SIG-M5 treated with dmso at 0.1 percent for 504 hours (cell line): Measurements from ENCODE around the gene MAP2K5.

Source experiments
- DNase-seq: peaks from one replicate; lab custom pipeline; 2025; ENCODE audit not compliant: unreplicated experiment; lab: John Stamatoyannopoulos, UW

The MAP2K5 gene

DNA sequence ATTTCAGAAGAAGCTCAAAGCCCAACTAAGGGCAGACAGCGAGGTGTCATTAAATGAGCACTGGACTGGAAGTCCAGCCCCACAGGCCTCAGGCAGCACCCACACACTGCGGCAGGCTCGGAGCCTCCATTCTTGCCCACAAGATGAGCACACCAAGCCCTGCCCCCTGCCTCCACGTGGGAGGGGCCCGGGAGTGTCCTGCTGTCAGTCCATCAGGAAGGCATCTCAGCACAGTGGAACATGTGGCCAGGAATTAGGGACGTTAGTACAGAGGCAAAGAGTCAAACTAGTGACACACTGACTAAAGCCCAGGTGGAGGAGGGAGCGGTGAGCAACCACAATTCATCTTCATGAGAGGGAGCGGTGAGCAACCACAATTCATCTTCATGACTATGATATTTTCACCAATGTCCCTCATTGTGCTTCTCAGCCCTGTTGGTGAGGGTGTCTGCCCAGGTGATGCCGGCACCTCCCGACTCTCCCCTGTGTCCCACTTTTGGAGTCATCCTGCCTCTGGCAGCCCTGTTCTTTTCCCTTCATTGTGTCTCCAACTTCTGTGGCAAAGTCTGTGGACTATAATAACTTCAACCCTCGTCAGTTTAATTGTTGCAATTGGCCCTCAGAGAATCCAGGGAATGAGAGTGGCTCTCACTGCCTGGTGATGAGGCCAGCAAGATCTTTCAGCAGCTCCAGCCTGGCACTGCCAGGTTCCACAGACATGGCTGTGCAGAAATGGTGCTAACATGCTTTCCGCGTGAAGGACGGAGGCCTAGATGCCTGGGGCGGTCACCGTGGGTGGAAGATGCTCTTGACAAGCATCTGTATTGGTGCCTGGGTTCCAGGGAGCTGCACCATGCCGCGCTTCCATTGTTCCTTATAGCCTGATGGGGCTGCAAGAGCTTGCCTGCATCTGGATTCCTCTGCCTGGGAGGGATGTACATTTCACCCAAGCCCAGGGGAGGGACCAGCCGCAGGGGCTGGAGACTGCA is 259.7 kb downstream of the MAP2K5 start:
- DNase-seq = no peak

DNA sequence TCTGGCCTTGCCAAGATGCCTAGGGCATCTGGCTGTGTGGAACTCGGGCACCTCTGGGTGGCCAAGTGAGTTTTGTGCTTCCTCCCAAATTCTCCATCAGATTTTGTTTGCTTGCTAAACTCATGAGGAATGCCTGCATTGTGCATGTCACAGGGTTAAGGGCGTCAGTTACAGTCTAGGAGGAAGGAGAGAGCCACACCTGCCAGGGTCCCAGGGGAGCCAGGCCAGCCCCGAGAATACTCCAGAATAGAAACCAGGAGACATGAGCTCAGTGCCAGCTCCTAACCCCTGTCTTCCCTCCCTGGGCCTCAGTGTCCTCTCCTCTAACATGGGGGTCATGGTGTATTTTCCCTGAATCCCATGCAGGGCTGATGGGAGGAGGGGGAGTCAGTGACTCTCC is 260.8 kb downstream of the MAP2K5 start:
- no peak for DNase-seq

DNA sequence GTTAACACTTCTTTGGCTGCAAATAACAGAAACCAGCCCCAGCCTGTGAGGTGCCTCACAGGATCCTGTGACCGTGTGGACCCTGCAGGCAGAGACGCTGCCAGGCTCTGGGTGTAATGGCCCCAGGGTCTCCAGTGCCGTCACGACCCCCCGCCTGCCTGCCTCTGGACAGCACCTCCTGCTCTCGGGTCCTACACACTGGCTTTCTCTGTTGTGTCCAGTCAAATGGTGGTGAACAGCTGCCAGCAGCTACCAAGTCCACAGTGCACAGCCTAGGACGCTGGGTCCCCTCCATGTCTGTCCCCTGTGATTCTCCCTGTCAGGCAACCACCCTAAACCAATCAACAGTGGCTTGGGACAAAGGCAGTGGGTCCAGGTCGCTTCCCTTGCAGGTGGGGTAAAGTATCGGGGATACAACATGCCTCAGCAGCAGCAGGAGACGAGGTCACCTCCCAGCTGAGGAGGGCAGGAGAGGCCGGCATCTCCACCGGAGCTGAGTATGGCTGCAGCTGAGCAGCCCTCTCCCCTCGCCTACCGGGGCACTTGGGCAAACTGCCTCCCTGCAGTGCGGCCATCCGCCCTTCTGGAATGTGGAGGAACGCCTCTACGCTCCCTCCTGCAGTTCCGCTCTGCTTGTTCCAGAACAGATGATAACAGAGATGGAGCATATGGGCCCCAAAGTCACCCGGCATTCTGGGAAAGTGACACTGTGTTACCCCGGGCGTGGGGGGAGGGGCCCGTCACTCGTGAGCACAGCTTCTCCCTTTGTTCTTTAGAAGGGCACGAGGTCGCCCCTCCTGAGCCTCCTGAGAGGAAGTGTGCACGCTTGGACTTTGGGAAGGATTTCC is 261.7 kb downstream of the MAP2K5 start:
- no peak for DNase-seq

DNA sequence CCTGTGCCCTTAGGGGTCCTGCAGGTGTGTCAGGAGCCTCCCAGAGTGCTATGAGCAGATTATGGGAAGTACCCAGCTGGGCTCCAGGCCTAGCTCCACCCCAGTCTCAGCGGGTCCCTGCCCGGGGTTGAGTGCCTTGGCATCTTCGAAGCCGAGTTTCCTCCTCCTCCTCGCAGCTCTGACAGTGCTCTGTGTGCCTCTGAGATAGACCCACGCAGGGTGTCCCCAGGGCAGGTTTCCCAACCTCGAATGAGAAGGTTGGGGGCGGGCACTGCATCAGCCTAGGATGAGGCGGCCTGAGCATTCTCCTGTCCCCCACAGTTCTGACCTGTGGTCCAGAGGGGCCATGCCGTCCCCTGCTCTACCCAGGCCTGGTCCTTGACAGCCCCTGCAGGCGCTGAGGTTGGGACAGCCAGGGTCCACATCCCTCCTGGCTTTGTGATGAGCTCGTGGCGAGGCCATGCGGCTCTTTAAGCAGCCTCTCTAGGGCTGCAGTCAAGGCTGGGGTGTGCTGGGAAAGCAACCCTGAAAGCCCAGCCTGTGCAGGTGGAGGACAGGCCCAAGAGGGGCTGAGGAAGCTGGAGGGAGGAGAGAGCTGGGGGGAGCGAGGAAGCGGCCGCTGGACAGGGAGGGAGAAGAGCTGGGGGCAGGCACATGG is 262.6 kb downstream of the MAP2K5 start:
- no peak for DNase-seq

DNA sequence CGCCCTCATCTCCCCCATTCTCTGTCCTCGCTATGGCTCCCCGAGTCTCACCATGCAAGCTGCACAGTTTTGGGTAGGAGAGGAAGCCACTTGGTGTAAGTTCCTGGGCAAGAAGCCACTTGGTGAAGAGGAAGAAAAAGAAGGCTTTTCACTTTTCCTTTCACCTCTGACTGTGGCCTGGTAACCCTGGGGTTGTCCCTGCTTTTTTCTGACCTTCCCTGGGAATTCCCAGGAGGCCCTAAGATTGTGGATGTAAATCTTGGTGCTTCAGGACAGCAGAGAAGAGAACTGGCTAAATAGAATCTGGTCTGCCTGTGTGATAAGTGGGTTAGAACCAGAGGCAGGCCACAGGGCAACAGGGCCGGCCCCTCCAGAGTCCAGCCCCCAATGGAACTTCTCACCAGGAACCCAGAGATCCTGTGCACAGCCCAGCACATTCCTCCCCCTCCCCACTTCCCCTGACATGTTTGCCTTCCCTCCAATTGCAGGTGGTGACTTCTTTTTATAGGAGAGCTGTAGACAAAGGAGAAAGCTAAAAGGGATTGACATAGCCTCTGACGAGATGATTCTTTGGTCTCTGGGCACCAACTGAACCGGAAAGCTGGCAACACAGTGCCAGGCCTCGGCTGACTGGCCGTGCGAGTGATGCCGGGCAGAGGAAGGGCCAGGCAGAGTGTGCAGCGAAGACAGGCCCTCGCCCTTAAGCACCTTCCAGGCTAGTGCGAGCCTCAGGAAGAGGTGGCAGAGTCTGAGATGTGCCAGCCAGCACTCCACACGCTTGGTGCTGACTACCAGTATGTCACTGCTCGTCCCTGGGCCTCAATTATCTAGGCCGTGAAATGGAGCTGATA is 263.4 kb downstream of the MAP2K5 start:
- no peak for DNase-seq

DNA sequence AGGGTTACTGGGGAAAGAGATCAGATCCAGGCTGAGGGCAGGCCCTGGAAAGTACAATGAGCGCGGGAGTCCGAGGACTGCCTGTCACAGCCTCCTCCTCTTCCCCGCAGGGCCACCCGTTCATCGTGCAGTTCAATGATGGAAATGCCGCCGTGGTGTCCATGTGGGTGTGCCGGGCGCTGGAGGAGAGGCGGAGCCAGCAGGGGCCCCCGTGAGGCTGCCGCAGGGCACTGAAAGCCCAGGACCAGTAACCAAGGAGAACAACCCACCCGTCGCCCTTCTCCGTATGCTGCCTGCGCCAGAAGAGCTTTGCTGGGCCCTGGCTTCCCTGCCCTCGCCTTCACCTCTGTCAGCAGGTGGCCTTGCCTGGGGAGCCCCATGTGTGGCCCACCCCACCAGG is 264.0 kb downstream of the MAP2K5 start:
- DNase-seq = no peak

DNA sequence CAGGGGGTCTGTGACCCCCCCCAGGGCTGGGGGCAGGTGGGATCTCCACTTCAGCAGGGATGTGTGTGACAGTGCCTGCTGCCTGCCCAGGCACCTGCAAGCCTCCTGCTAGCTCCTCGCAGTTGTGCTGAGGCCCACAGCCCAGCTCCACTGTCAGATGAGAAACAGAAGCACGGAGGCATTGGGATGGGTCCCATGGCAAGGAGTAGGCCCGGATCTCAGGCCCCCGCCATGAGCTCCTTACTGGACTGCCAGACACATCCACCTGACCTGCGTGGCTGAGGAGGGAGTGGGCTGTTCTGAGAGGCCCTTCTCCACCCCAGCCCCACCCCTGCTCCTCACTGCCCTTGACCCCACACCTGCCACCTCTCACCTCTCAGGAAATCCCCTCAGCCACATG is 264.6 kb downstream of the MAP2K5 start:
- no peak for DNase-seq

DNA sequence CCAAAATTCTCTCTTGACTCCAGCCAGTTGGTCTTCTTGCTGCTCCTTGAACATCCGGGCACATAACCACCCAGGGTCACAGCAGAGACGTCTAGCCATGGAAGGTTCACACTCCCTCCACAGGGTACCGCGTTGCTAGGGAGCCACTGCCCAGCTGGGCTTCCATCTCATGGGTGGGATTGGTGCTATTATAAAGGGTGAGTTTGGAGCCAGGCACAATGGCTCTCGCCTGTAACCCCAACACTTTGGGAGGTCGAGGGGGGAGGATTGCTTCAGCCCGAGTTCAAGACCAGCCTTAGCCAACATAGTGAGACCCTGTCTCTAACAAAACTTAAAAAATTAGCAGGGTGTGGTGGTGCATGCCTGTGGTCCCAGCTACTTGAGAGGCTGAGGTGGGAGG is 265.3 kb downstream of the MAP2K5 start:
- no peak for DNase-seq

DNA sequence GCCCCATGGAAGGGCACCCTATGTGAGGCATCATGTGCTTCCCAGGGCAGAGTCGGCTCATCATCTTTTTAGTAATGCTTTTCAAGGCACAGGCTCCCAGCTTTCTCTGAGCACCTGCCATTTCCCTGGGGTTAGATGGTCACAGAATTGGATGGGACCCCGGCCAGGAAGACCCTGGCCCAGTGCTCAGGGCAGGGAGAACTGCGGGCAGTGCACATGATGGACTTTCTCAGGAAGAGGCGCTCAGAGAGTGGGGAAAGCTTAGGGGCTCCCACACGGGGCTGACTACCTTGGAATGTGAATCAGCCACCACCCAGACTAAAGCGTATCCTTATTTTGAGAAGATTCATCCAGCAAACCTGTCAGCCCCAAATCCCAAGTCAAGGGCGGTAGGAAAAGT is 266.3 kb downstream of the MAP2K5 start:
- DNase-seq = no peak

DNA sequence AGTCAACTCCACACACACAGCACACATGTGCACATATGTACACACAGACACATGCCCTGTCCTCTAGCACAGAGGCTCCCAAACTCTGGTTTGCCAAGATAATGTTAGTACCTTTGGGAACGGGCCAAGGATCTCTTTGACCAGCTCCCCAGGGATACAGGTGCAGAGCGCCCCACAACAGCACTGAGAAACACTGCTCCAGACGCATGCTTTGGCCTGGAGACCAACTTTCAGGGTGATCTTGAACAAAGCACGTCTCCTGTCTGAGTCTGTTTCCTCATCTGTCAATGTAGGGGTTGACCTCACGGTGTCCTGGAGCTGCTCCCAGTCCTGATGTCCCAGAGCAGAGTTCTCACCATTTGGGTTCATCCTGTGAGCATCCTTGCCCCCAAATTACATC is 266.9 kb downstream of the MAP2K5 start:
- DNase-seq = no peak

DNA sequence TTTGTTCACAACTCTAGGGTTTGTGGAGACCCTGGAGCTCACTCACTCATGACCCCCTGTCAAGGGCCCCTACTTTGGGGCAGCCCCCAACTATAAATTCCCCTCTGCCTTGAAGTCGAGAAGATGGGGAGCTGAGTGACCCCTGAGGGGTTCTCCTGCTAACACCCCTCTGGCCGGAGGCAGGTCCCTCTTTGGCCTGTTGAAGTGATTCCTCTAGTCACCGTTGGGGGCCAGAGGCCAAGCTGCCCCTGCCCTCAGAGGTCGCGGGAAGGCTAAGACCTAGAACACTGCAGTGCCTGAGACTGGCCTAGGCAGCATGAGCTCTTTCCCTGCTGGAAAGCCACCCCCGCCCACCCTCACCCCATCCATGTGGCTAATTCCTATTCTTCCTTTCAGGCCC is 267.4 kb downstream of the MAP2K5 start:
- no peak for DNase-seq

DNA sequence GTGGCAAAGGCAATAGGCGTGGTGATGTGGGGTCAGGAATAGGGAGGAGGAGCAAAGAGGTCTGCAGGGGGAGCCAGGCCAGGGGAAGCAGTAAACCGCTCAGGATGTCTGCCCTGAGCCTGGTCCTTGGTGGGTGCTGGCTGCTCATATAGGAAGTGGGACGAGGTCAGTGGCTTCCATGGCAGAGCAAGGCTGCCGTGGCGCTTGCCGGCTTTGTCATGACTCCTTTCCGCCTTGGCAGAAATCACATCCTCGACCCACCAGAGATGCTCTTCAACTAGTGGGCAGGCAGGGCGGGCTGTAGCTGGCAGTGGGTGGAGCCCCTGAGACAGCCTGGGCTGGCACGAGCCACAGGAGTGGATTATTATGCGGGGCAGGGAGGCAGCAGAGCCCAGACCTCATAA is 269.7 kb downstream of the MAP2K5 start:
- no peak for DNase-seq

DNA sequence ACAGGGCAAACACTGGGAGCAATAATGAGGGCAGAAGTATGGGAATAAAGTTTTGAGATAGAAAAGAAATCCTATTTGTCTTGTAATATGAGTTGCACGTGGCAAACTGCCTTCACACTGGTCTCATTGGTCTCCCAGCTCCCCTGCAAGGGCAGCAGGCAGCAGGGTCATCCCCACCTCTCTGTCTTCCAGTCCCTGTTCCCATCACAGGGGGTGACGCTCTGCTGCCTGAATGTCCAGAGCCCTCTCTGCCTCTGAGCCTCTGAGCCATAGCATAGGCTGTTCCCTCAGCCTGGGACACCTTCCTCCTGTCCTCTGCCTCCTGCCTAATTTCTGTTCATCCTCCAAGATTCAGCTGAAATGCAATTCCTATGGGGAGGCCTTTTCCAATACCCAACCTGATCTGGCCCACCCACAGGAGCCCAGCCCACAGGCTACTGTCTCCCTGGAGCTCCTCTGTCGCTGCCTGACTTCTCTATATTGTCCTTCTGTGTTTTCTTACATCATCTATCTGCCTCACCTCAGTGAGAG is 270.7 kb downstream of the MAP2K5 start:
- DNase-seq = no peak

DNA sequence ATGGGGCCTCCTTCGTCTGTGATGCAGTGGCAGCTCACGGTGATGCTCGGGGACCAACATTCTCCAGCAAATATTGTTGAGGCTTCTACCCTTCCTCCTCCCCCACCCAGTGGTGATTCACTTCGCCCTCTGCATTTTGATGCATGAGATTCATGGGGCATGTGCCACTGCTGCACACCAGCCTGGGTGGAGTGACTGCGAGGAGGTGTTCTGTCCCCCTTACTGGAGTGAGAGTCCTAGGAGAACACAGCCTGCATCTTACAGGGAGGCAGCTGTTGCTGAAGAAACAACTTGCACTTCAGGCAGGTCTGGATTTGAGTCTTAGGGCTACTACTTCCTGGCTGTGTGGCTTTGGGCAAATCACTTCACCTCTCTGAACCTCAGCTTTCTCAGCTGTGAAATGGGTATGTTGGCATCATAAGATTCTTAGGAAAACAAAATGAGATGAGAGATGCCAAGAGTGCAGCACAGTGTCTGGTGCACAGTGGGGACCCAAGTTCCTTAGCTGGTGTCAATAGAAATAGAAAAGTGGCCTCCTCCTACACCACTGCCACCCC is 272.6 kb downstream of the MAP2K5 start:
- DNase-seq = no peak

DNA sequence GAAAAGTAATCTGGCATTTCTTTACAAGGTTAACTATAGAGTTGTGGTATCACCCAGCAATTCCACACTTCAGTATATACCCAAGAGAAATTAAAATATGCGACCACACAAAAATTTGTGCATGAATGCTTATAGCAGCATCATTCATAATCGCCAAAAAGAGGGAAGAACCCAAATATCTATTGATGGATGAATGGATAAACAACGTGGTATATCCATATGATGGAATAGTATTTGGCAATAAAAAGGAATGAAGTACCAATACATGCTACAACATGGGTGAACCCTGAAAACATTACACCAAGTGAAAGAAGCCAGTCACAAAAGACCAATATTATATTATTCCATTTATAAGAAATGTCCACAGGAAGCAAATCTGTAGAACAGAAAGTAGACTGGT is 274.2 kb downstream of the MAP2K5 start:
- no peak for DNase-seq

DNA sequence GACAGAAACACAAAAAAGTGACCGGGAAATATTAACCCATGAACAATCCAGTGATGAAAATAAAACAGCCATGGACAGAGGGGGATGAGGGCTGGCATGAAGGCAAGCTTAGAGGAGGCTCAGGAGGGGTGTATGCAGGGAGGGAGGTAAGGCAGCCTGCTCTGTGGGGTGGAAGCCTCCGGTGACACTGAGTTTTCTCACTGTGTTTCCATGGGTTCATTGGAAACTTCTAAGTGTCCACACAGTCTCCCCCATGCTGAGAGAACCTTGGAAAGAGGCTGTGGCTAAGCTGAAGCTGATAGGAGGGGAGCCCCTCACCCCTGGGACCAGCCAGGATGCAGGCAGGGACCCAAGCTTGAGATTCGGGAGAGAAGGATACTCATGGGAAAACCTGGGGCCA is 276.0 kb downstream of the MAP2K5 start:
- no peak for DNase-seq

DNA sequence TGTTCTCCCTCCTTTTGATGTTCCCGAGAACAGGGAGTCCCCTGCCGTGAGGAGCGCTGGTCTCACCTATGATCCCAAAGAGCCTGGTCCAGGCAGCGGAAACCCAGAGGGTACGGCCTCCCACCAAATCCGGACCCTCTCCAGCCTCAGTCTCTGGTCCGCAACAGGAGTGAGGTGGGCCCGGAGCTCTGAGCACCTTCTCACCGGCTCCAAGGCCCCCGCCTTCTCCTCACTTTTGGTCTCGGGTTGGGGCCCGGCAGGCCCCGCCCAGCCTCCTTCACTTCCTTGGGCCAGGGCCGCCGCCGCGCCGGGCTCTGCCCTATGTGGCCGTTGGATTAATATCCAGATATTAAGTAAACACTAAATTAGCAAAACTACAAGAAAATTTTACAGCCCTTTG is 277.1 kb downstream of the MAP2K5 start:
- DNase-seq = no peak

DNA sequence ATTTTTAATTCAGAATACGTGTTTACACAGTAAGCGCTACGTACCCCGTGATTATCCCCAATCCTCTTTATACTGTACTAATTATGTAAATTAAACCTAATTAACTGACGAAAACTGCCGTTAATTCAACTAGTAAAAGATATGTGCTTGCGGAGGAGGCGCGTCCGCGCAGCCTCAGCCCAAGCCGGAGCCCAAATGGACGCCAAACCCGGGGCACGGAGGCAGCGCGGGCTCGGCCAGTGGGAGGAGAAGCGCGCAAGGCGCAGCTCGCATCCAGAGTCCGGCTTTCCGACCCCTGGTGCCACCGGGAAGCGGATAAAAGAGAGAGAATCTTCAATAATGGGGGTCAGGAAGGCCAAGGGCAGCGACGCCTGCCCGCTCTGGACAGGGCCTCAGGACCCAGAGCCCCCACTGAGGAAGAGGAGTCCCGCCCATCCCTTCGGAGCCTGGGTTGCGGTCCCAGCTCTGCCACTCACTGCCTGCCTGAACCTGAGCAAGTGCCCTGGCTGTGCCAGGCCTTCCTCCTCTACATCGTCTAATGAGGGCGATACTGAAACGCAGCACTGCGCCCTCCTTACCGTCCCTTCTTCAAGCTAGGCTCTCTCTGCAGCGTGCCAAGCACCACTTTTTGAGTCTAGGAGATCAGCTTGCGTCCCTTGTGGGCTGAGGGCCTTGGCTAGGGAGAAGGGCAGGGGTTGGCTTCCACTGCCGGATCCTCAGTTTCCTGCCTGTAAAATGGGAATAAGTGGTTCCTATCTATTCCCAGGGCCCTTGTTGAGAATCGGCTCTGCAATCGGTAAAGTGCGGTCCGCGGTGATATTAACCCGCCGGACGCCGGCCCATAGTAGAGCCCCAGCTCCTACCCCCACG is 277.9 kb downstream of the MAP2K5 start:
- DNase-seq = no peak
